NCI-H146 treated with DMSO at 0.1 percent for 48 hours (cell line): ENCODE measurements around the gene CPED1.
A peak's percentile ranks its signal among the peaks of the same experiment; 100 is the strongest.
"Not testable (repeated sequence)": the region's sequence is repeated elsewhere in the genome, so short reads cannot be mapped to it uniquely, and the experiment has no call there.

ENCODE experiments used
- DNase-seq: peaks from one replicate; lab custom pipeline; 2025; ENCODE audit not compliant: unreplicated experiment; lab: John Stamatoyannopoulos, UW

Gene CPED1

DNA sequence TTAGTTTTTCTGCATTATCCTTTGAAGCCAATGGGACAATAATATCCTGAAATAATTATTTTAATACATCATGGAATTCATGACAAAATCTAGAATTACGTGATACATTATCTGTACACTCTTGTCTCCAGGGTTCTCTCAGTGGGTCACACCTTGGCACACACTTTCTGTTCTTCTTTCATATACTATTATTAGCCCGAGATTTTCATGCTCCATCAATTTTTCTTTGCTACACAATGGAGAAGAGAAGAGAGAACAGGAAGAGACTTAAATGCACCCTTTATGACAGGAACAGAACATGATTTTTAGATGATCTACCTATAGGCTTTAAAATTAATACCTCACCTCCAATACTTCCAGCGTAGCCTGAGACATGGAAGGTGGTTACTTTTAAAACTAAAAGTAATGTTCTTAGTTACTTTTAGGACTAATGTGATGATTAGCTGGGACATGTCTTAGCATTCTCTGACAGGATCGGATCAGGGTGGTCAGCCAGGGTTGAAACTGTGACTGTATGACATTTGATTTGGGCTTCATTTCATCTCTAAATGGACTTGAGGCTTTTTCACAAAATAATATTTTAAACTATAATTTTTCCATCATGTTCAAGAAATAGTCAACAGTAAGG, 192.0 kb downstream of the CPED1 start:
- DNase-seq = no peak

DNA sequence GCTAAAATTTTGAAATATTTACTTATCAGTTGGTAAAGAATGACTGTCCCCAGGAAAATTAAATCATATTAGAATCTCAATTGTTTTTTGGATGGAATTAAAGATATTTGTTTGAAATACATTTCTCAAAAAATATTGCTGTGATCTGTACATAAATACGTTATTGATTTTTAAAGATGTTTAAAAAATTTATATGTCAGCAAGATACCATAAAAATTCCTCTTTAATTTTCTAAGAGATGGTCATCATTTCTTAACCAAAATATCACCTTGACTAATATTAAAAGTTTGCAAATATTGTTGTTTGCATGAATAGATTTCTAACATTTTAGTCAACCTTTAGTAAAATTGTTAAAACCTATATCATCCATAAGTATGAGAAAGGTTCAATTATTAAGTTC, 192.8 kb downstream of the CPED1 start:
- DNase-seq = no peak

DNA sequence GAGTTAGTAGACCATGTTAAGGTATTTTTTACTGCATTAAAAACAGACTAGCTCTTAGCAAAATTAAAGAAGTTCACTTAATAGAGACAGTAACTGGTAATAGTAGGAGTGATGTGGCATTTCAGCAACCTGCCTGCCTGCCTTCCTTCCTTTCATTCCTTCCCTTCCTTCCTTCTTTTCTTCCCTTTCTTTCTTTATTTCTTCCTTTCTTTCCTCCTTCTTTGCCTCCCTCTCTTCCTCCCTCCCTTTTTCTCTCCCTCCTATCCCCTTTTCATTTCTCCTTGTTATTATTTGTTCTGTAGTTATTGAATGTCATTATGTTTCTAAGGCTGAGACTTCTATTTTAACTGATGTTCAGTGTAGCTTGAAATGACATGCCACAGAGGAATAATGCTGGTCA, 193.8 kb downstream of the CPED1 start:
- DNase-seq = no peak

DNA sequence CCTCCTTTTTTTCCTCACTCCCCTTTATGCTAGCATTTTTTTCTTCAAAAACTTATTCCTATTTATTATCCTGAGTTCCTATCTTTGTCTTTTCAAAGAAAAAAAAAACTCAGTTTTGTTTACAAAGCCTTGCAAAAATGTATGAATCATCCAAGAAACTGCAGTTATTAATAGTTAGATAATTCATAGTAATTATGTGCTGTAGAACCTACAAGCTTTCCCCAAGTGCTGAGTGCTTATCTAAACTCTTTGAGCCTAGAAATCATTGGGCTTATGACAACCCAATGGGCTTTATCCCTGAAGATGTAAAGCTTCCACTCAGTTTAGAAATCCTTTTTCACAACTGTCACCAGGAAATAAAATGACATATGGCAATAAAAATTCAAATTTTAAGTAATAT, 194.4 kb downstream of the CPED1 start:
- no peak for DNase-seq

DNA sequence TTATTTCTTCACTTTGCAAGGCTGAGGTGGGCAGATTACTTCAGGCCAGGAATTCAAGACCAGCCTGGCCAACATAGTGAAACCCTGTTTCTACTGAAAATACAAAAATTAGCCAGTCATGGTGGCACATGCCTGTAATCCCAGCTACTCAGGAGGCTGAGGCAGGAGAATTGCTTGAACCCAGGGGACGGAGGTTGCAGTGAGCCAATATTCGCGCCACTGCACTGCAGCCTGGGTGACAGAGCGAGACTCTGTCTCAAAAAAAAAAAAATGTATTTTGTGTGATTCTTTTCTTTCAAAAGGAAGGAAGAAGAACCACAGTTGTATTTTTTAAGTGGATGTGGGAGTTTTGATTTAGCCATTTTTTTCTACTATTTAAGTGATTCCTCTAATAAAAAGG, 195.4 kb downstream of the CPED1 start:
- DNase-seq = not testable (repeated sequence)

DNA sequence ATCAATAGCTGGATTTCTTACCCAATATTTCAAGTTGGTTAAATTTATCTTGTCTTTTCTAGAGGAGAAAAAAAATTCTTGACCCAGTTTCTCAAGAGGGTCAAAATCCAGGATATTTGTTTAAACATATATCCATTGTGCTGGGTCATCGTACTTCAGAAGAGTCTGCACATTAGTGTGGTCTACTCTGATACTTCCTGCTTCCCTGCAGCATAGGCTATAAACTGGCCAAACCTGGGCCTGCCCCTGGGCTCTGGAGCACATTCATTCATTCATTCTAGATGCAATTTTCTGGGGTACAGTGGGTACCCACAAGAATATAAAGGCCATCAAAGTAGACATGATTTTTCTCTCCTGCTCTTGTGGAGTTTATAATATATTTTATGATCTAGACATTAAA, 198.2 kb downstream of the CPED1 start:
- DNase-seq = no peak

DNA sequence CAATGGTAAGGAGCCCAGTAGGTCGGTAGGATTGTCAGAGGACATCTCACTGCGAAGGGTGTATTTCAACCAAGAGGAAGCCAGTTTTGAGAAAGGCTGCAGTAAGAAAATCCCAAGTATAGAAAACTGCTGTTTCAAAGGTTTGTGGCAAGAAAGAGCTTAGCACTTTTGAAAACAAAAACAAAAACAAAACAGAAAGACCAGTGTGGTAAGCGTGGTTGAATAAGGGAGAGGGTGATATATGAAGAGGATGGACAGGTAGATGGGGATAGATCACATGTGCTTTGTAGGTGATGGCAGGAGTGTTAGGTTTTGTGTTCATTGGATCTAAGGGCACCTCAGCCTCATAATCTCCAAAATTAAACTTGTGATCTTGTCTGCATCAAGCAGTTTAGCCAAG, 198.7 kb downstream of the CPED1 start:
- no peak for DNase-seq

DNA sequence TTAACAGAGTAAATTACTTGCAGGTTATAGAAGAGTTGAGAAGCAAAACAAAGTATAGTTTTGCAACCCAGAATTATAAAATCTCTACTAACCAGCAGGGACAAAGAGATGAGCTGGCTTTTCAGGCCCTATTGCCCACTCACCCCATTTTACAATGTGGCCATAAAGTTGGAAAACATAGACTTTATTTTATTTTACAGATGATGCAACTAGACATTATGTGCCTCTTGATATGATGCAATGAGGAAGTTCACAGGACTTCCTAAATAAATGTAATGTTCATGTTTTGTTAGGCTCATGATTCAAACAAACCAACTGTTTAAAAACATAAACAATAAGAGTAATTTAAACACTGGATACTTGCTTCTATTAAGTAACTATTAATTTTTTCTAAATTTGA, 199.2 kb downstream of the CPED1 start:
- no peak for DNase-seq

DNA sequence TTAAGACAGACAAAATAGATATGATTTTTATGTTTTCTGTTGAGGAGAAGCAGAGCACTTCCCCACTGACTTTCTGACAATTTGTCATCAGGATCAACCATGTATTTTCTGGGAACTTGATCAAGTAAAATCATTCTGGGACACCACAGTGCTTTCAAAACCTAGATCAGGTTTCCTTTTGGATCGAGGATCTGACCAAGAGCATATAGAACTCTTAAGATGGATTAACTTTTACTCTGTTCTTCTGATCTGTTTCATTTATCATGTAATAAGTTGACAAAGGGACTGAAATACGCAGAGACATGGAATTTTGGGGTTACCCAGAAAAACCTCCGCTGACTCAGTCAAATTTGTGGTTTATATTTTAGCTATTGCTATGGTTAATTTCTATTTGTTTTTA, 204.3 kb downstream of the CPED1 start:
- no peak for DNase-seq

DNA sequence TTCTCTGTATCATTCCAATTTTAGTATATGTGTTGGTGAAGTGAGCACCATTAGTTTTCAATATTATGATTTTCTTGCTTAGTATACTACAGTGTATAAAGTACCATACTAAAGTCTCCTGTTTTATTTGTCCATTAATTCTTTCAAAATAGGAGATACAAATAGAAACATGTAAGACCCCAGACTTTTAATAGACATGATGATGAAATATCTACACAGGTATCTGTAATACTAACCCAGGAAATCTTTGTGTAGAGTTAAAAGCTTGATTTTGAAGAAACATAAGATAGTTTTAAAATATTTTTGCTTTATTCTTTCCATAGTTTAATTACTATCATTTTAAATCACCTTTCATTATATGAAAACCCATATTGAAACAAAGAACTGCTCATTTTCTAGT, 206.5 kb downstream of the CPED1 start:
- no peak for DNase-seq

DNA sequence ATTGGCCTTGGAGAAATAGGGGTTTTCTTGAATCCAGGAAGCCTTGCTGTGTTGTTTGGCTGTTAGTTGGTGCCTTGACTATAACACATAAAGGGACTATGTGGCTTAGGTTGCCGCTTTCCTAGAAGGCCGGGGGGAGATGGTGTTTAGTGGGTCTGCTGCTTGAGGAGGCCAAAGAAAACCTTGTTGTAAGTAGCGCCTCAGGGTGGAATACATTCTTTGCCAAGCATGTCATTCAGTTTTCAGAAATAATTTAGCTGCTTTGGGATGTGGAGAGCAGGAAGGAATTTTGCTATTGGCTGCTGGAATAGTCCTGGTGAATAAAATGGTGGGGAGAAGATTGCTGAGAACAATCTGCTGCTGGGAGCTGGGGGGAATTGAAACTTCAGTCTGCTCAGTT, 207.4 kb downstream of the CPED1 start:
- no peak for DNase-seq

DNA sequence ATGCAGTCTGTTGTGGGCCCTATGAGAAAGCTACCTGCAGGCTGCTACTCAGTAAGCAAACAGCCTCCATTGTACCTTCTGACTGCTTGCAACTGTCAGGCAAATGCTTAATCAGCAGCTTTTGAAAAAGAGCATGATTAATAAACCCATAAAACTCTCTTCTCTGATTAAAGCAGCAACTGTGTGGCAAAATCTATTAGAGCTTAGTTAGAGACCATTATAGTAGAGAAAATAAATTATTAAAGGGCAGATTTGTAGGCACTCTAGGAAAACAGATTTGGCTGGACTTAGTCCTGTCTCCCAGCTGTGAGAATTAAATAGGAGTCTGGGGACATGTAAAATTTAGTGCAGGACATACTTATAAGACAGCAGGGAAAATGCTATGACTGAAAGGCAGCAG, 207.8 kb downstream of the CPED1 start:
- DNase-seq = no peak

DNA sequence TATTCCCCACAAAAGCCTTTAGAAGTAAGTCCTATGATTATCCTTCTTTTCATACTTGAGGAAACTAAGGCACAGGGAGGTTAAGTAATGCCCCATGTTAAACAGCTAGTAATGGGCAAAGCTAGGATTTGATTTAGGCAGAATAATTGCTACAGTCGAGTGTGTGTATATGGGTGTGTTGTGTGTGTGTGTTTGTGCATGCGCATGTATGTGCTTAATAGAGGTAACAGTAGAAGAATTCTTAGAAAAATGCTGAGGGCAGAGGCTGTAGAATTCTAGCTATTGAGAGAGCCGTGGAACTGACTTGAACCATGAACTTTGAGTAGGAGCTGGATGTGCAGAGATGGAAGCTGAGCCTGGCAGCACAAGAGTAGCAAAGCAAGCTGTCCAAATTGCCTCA, 208.9 kb downstream of the CPED1 start:
- no peak for DNase-seq

DNA sequence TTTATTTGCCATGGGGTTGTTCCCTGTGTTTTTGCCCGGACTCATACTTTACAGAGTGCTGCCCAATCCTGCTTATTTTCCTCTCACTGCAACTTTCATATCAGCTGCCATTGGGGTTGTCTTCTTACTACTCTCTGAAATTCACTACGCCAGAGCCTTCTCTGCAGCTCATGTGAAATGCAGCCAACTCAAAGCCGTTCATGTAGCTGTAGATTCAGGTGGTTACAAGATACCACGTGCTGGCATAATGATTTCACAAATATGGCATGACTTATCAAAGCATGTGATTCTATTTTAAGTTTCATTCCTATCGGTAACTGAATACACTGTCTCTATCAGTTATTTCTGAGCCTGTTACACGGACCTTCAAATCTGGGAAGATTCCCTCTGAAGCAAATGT, 210.0 kb downstream of the CPED1 start:
- no peak for DNase-seq

DNA sequence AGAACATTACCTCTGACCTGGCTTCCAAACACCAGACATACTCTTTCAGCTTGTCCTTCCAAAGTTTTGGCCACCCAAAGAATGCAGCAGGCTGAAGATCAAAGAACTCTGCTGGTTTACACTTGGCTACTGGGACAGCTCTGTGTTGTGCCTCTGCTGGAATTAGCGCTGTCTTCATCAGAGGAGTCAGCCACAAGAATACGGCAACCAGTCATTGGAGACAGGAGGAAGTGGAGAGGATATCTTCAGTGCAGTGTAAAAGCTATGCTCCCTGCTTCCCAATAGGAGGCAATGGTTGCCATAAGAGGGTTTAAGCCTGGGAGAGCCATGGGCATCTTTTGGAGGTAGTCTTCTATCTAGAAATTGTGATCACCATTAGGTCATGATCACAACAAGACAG, 213.6 kb downstream of the CPED1 start:
- DNase-seq = no peak

DNA sequence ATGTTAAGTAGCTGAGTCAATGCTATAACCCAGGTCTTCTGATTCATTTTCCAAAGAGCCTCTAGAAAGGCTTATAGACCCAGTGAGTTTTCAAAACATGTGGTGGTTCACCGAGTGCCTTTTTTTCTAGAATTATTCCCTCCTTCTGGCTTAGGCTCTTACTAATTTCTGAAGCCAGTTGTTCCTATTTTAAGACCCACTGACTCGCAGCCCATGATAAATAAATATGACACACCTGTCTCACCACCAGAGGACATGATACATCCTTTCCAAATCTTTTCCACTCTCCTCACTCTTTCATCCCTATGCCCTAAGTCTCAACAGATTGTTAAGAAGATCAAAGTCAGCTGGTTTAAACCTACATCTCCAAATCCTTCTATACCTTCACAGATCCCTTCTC, 214.3 kb downstream of the CPED1 start:
- no peak for DNase-seq

DNA sequence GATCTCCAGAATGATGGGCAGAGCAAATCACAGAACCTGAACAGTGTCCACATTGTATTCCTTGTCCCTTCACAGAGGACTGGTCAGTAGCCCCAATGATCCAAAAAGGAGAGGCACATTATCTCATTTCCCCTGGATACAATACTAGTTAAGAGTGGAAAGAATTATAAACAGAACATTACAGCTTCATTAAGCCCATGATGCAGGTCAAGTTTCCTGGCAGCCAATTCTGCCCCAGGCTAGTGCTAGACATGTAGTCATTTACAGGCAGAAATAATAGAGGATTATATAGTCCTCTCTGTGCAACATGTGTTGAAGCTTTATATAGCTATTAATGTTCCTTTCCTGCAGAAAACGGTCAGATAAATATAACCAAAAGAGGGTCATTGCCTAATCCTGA, 216.0 kb downstream of the CPED1 start:
- DNase-seq = peak; percentile 68

DNA sequence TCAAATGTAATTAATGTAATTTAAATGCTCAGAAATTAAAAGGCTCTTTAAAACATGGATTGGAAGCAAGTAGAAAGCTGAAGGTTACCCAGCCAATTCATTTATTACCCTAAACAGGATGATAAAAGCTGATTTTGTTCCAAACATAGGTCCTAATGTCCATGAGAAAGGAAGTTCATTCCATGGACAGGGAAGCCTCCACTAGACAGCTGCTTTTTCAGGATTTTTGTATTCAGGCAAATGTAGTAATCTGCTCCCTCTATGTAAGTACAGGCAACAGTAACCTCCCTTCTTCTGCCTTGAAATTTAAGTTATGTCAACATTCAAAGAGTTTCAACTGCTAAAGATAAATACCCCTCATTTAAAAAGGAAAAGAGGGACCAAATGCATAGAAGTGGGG, 217.3 kb downstream of the CPED1 start:
- no peak for DNase-seq

DNA sequence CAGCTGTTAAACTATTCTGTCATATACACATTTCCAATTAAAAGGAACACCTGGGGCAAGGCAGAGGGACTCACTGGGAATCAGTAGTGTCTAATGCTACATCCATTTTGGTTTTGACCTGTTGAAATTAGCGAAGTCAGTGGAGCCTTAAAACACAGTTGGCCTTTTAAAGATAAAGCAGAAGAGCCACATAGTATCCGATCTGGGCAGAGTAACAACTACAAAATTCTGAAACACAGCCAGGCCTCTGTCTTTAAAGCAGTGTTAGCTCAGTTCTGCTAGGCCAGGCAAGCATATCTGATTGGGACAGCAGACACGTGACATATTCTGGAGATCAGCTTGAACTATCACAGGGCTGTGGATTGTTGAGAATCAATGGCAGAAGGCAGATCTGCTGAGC, 222.7 kb downstream of the CPED1 start:
- no peak for DNase-seq

DNA sequence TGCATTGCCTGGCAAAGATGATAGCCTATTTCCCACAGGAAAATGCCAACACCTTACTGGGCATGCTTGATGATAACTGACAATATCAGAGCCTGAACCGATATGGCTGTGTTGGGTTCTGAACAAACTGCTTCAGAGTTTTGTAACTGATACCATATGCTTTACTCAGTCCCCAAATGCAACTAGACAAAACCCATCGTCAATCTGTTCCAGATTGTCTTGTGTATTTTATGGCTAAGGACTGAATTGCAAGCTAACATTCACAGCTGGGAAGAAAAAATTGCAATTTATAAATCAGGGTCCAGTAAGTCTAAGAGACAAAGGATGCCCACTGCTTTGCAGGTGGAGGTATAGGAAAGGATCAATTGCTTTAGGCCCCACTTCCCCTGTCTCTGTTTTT, 223.5 kb downstream of the CPED1 start:
- no peak for DNase-seq

DNA sequence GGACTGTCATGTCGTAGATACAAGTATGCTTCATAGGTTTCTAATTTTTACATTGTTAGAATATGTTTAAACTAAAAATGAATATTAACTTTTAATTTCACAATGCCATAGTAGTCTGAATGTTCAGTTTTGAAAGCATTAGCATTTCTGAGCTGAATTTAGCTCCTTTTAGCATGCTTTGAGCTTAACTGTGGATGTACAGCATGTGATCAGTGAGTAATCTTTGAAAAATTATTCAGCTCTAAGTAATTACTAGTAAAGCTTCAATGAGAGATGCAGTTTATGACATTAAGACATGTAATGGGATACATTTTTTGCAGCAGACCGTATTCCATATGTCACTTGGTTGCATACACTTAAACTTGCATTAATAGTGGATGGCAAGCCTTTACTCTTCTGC, 226.1 kb downstream of the CPED1 start:
- no peak for DNase-seq

DNA sequence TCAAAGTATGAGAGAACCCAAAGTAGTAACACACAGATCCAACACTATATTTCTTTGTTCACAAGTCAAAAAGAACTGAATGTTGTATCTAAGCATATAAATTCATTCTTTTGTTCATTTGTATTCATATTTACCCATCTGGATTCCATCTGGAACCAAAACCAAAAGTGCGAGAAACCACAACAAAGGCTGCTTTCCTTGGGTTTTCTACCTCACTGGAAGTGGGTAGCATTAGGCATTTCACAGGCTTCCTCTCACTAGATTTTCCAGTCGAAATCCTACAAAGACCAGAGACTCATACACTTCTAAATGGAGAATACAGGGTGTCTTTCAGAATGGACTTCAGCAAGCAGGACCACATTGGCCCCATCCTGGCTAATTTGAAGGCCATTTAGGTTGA, 230.5 kb downstream of the CPED1 start:
- no peak for DNase-seq

DNA sequence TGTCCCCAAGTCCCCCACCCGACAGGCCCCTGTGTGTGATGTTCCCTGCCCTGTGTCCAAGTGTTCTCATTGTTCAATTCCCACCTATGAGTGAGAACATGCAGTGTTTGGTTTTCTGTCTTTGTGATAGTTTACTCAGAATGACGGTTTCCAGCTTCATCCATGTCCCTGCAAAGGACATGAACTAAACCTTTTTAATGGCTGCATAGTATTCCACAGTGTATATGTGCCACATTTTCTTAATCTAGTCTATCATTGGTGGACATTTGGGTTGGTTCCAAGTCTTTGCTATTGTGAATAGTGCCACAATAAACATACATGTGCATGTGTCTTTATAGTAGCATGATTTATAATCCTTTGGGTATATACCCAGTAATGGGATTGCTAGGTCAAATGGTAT, 232.6 kb downstream of the CPED1 start:
- DNase-seq = not testable (repeated sequence)

DNA sequence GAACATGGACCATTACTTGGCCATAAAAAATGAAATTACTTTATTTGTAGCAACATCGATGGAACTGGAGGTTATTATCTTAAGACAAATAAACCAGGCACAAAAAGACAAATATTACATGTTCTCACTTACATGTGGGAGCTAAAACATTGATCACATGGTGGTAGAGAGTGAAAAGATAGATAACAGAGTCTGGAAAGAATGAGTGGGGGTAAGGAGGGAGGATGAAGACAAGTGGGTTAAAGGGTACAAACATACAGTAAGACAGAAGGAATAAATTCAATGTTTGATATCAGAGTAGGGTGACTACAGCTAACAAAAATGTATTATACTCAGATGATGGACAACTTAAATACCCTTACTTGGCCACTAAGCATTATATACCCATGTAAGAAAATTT, 240.3 kb downstream of the CPED1 start:
- no peak for DNase-seq
